Measurements from ENCODE around the gene ATP6V0B. TPM values are rescaled to one million over a fixed set of nuclear protein-coding genes. Genes with fewer than 3 reads are reported as not detected.

The ATP6V0B gene
- total and polyA plus RNA-seq, 2 of the 8 experiments (the other 6 are each of a cell fraction or from before 2014, with no cell fraction given): 105 to 308 TPM

DNA sequence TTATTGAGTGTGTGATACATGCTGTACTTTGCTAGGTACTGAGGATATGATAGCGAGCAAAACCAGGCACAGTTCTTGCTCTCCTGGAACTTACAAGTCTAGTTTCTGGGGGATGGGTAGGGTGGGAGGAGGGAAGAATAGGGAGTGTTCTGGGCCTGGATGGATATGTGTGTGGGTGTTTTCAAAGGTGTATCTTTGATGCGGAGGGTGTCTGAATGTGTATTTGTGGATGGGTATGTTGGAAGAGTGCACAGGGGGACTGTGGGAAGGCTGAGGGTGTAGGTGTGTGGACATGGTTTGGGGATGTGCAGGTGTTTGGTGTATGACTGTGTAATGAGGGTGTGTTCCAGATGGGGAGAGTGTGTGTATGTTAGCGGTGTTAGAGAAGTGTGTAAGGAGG lies 9.4 kb upstream of the ATP6V0B start:
- Histone ChIP-seq H2AFZ (ENCODE audit: low read length) (no peak overlapping the region), H3K4me1 (replicated peaks in 1 of 4; ENCODE audit: control insufficient read depth in 3 of 4, insufficient read depth in 4 of 4, low read length in 3 of 4) (no peaks in the 10 kb centered on the region), H3K23ac (ENCODE audit: insufficient read length) (no peak overlapping the region), H3K4me3 (ENCODE audit: extremely low read depth in 1 of 4, insufficient read depth in 2 of 4, low read depth in 3 of 4, low read length in 4 of 4) (no peak overlapping the region), H2BK120ac (replicated peaks; ENCODE audit: low read depth, low read length) (no peak overlapping the region), H2BK12ac (ENCODE audit: low read depth, low read length) (no peak overlapping the region), H3K4ac (replicated peaks; ENCODE audit: insufficient read length, low read depth, low read length) (no peak overlapping the region), H3K14ac (ENCODE audit: insufficient read length) (no peak overlapping the region), H3K56ac (replicated peaks; ENCODE audit: insufficient read length, low read depth, low read length) (no peak overlapping the region), H3K9me3 (ENCODE audit: insufficient read depth in 2 of 2, low read depth in 1 of 2, low read length in 1 of 2) (no peaks in the 10 kb centered on the region), H3K9ac (replicated peaks in 1 of 4; ENCODE audit: extremely low read depth in 1 of 4, low read depth in 3 of 4, low read length in 3 of 4) (no peak overlapping the region), H3K27ac (ENCODE audit: low read depth, low read length) (no peak overlapping the region), H3K23me2 (ENCODE audit: low read depth, low read length) (peaks cover 10% of the 10 kb centered on the region; the same call in 1 of the 2 replicates), H4K8ac (ENCODE audit: extremely low read depth, insufficient read depth, low read length) (no peak overlapping the region), H3K18ac (ENCODE audit: extremely low read depth, low read length) (no peak overlapping the region), H4K91ac (replicated peaks; ENCODE audit: insufficient read length, low read length) (no peak overlapping the region), H2BK20ac (ENCODE audit: low read length) (no peak overlapping the region), H3K79me2 (ENCODE audit: control insufficient read depth in 1 of 2, insufficient read depth in 2 of 2, low read length in 2 of 2) (peaks cover 0 to 3% of the 10 kb centered on the region in 2 experiments; a peak in 2 of 4 replicates), H4K20me1 (replicated peaks in 1 of 2; ENCODE audit: control insufficient read depth in 1 of 2, insufficient read depth in 2 of 2, low read length in 2 of 2) (peaks cover 0 to 5% of the 10 kb centered on the region in 2 experiments), H3K36me3 (ENCODE audit: control insufficient read depth in 2 of 4, insufficient read depth in 4 of 4, low read length in 3 of 4) (peaks cover 0 to 4% (median 0%) of the 10 kb centered on the region in 4 experiments; a peak in 1 of 8 replicates), H3K4me2 (ENCODE audit: insufficient read depth in 1 of 2, low read depth in 2 of 2, low read length in 2 of 2) (no peak overlapping the region), H4K5ac (ENCODE audit: insufficient read length, low read depth, low read length) (no peak overlapping the region), H2BK15ac (ENCODE audit: low read length) (no peak overlapping the region), H2AK5ac (ENCODE audit: low read depth, low read length) (no peak overlapping the region), H2BK5ac (ENCODE audit: low read depth, low read length) (no peak overlapping the region), H3K27me3 (replicated peaks in 1 of 4; ENCODE audit: control insufficient read depth in 3 of 4, extremely low read depth in 1 of 4, insufficient read depth in 3 of 4, low read length in 3 of 4) (no peaks in the 10 kb centered on the region), H3K79me1 (ENCODE audit: low read depth, low read length) (no peaks in the 10 kb centered on the region)
- WGBS, 2 experiments (ENCODE audit: extremely low coverage in 1 of 2, insufficient coverage in 1 of 2, insufficient read length in 1 of 2, insufficient replicate concordance in 2 of 2, low coverage in 1 of 2, low lambda C conversion rate in 2 of 2, missing lambda C conversion rate in 1 of 2): 97% methylated on average over 2 of the region's 3 CpGs; no CpG with 5 or more reads in 1 of the 2 experiments
- FAIRE-seq (no peak), DNase-seq (ENCODE audit: low read depth in 1 of 2, low spot score in 2 of 2) (no peak)
- ChIA-PET CTCF (ENCODE audit: partially characterized antibody) (interaction anchor here (9.2 kb wide), 1 partner anchor 19 kb away, joined by 79 read pairs; the partner anchor contains the start of gene IPO13), POLR2A (ENCODE audit: partially characterized antibody) (no interaction called here)
- TF ChIP-seq SIRT6 (IDR thresholded peaks at IDR 0.05; ENCODE audit: low read length): no peak
- no peak for TF ChIP-seq SUZ12 (IDR thresholded peaks at IDR 0.05; ENCODE audit: low read length)
- TF ChIP-seq CBX8 (IDR thresholded peaks at IDR 0.05; ENCODE audit: borderline replicate concordance, low read depth, low read length): no peak
- no peak for TF ChIP-seq POLR2AphosphoS5 (IDR thresholded peaks at IDR 0.05; ENCODE audit: low read depth, low read length)
- TF ChIP-seq PHF8 (conservative IDR thresholded peaks at IDR 0.05; ENCODE audit: low read depth, low read length): no peak
- TF ChIP-seq YY1 (IDR thresholded peaks at IDR 0.05; ENCODE audit: low read depth, low read length): no peak
- no peak for TF ChIP-seq CHD1 (IDR thresholded peaks at IDR 0.05; ENCODE audit: low read depth, low read length)
- TF ChIP-seq TCF12 (IDR thresholded peaks at IDR 0.05; ENCODE audit: low read depth, low read length): no peak
- no peak for TF ChIP-seq HDAC2 (IDR thresholded peaks at IDR 0.05; ENCODE audit: borderline replicate concordance in 1 of 2, low read depth in 2 of 2, low read length in 2 of 2)
- no peak for TF ChIP-seq FOSL1 (IDR thresholded peaks at IDR 0.05; ENCODE audit: insufficient read depth, low read depth, low read length)
- TF ChIP-seq, protein P1, sequence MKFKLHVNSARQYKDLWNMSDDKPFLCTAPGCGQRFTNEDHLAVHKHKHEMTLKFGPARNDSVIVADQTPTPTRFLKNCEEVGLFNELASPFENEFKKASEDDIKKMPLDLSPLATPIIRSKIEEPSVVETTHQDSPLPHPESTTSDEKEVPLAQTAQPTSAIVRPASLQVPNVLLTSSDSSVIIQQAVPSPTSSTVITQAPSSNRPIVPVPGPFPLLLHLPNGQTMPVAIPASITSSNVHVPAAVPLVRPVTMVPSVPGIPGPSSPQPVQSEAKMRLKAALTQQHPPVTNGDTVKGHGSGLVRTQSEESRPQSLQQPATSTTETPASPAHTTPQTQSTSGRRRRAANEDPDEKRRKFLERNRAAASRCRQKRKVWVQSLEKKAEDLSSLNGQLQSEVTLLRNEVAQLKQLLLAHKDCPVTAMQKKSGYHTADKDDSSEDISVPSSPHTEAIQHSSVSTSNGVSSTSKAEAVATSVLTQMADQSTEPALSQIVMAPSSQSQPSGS (IDR thresholded peaks at IDR 0.05; ENCODE audit: low read length): no peak
- no peak for TF ChIP-seq RBBP5 (IDR thresholded peaks at IDR 0.05; ENCODE audit: borderline replicate concordance, low read depth, low read length)
- TF ChIP-seq BCL11A (IDR thresholded peaks at IDR 0.05; ENCODE audit: low read depth in 2 of 2, low read length in 2 of 2): no peak
